GM13977 (cell line): ENCODE measurements around the gene MAP3K4.

Experiments
- DNase-seq: peaks from one replicate; pipeline ENCODE4 v3.0.0; 2012; ENCODE audit warnings: low spot score
- CTCF ChIP-seq: IDR thresholded peaks from 2 replicates; pipeline ENCODE4 v1.5.1; 2012; ENCODE audit warnings: mild to moderate bottlenecking, control low read depth; ENCODE audit not compliant: insufficient read depth; ENCODE audit errors: extremely low read depth, missing control alignments
- in situ Hi-C: fragments of 300-500 bp; cut with MboI; formaldehyde crosslinking; loops from one replicate; pipeline ENCODE4 v1.12.0; 2022; ENCODE audit warnings: low sequenced_read_pairs, low pct_unique_long_range_greater_than_20kb, mixed read lengths, inconsistent platforms; ENCODE audit not compliant: unreplicated experiment

The MAP3K4 gene

GRCh38 chr6:161048641-161049040 lies 57.1 kb downstream of the MAP3K4 start:
- no peak for TF ChIP-seq CTCF
- DNase-seq, result no peak
- in situ Hi-C loops, result no loop called here

GRCh38 chr6:161050134-161050765 lies 58.7 kb downstream of the MAP3K4 start:
- in situ Hi-C loops, result no loop called here
- TF ChIP-seq CTCF, result no peak
- DNase-seq, result no peak

GRCh38 chr6:161053103-161053502 lies 61.5 kb downstream of the MAP3K4 start:
- no peak for TF ChIP-seq CTCF
- in situ Hi-C loops, result no loop called here
- no peak for DNase-seq

GRCh38 chr6:161054876-161055275 lies 63.3 kb downstream of the MAP3K4 start:
- no peak for DNase-seq
- in situ Hi-C loops, result no loop called here
- TF ChIP-seq CTCF, result no peak

GRCh38 chr6:161056451-161056850 lies 64.9 kb downstream of the MAP3K4 start:
- in situ Hi-C loops, result no loop called here
- no peak for TF ChIP-seq CTCF
- DNase-seq, result no peak

GRCh38 chr6:161057103-161058091 lies 65.8 kb downstream of the MAP3K4 start:
- no peak for DNase-seq
- no peak for TF ChIP-seq CTCF
- in situ Hi-C loops, result no loop called here
